Measurements from ENCODE around the gene GTF2A1L.

Gene GTF2A1L

DNA sequence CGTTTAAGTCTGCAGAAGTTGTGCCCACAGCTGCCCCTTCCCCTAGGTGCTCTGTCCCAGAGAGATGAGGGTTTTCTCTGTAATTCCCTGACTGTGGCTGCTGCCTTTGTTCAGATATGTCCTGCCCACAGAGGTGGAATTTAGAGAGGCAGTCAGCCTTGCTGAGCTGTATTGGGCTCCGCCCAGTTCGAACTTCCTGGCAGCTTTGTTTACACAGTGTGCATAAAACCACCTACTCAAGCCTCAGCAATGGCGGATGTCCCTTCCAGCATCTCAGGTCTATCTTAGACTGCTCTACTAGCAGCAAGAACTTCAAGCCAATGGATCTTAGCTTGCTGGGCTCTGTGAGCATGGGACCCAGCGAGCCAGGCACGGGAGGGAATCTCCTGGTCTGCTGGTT is 89.8 kb downstream of the GTF2A1L start:
- DNase-seq (ENCODE audit: low read depth): no peak

DNA sequence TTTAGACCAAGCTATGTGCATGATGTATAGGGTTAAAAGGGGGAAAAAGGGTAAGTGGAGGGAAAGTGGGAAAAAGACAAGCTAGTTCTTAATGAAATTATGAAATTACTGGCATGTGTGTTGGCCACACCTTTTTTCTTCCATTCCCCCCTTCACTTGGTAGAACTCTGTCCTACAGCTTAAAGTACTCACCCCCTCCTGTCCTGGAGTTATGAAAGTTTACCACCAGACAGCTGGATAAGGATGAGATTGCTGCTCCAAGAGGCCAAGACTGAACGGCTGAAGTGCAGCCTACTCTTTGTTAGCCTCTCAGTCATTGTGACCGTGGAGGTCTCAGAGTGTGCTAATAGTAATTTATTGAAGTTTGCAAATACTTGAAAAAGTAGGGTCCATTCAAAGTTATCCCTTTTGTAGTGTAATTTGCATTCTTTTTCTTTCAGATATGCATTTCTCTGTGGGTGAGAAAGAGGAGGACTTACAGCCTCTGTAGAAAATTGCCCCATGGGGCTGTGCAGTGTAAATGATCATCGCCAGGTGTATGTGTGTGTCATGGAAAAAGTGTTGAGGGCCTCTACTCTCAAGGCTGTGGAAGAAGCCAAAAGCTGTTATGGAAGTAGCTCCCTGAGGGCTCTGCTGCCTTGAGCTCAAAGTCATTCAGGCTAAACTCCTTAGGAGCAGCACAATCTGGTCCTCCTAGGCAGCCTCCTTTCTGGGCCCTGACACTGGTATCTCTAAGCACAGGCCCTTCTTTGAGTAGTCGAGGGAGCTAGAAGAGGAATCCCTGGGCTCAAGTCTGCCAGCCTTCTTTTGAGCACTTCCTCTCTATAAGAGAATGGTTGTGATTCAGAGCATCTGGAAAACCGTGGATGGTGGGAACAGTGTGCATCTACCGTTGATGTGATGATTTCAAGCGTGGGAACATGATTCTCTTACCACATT is 91.7 kb downstream of the GTF2A1L start:
- DNase-seq (ENCODE audit: low read depth): no peak

DNA sequence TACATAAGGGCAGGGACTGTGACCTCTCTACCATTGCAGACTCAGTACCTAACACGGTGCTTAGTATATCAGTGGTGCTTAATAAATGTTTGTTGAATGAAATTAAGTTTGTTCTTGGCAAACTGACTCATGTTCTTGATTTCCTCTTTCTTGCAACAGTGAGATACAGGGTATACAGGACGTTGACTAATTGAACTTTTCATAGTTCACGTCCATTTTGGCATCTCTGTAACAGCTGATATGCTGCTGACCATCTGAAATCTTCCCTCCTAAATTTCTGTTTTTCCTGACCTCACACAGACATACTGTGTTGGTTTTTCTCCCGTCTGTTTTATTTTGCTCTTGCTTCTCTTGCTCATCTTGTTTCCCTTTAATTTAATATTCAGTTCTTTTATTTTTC is 93.7 kb downstream of the GTF2A1L start:
- DNase-seq (ENCODE audit: low read depth): no peak

DNA sequence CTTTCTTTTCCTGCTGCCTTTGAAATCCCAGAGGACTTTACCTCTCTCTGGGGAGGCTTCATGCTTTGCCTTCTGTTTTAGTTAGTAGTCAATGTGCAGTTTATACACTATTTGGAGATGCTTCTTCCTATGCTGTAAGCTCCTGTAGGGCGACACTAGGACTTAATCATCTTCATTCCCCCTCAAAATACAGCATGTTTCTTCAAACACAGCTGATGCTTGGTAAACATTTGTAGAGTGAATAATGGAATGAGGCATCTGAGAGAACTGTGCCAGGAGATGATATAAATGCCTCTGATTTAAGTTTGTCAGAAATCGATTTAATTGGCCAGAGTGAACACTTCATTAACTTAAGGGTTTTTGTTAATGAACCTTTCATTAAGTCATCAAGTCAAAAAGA is 94.5 kb downstream of the GTF2A1L start:
- no peak for DNase-seq (ENCODE audit: low read depth)

DNA sequence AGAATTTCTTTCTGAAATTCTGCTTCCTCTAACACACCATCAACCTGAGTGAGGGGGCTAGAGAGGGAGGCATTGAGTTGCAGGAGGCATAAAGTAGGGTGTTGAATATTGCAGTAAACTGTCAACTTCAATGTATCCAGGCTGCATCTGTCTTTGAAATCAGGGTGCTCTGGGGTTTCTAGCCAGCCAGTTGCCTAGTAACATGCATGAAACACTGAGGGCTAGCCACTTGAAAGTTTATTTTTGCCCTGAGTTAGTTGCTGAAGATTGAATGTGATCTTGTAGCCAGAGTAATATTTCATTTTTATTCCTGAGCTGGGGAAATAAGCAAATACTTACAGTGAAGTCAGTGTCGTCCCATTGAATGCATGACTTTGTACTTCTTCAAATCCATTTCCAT is 96.0 kb downstream of the GTF2A1L start:
- no peak for DNase-seq (ENCODE audit: low read depth)

DNA sequence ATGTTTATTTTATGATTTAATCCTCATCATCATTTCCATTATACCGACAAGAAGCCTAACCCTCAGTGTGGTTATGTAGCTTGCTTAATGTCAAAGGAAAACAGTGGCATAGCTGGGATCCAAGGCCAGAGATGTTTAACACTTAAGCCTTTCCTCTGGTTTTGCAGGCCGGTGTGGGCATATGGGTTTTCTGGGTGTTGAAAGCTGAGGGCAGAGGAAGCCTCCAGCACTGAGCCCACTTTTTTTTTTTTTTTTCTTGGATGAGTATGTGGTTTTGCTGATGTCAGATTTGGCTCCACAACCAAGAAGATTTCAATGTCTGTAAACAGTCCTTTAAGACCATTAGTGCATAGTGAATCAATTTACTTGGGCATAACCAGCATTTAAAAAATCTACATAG is 96.6 kb downstream of the GTF2A1L start:
- no peak for DNase-seq (ENCODE audit: low read depth)

DNA sequence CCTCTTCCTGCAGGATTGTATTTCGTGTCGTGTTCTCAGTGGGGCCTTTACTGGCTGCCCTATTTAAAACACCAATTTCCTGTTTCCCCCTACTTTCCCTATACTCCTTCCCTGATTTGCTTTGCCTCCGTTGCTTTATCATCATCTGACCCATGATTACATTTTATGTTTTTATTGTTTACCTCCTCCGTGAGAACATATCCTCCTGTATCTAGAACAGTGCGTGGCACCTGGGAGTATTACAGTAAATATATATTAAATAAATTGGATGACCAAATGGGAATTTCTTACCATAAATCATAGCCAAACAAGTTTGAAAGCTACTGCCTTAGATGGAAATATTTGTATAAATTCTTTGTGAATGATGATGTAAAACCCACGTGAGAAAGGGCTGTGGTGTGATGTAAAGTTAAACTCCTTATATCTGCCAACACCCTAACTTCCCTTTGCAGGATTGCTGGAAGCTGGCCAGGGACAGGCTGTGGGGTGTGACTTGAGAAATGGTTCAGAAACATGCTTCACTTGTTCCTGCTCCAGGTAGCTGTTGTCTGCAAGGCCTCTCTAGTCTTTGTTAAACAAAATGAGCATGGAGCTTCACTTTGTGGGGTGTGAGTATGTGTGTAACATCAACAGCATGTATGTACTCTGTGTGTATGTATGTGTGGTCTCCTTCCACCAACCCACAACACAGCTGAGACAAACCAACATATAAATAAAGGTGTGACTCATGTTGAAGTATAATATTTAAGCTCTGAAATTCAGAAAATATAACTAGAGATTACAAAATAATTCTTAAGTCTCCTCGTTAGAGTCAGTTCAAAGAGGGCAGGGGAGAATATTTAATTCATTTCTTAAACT is 97.6 kb downstream of the GTF2A1L start:
- DNase-seq (ENCODE audit: low read depth): no peak

DNA sequence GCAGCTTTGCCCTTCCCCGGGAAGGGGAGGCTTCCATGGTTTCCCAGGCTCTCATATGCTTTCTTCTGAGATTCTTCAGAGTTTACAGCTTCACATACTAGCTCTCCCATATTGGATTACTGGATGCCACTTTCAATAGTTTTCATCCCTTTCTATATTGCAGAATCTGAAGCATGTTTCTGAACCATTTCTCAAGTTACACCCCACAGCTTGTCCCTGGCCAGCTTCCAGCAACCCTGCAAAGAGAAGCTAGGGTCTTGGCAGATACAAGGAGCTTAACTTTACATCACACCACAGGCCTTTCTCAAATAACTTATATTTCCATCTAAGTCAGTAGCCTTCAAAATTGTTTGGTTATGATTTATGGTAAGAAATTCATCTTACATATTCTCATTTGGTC is 98.3 kb downstream of the GTF2A1L start:
- no peak for DNase-seq (ENCODE audit: low read depth)

DNA sequence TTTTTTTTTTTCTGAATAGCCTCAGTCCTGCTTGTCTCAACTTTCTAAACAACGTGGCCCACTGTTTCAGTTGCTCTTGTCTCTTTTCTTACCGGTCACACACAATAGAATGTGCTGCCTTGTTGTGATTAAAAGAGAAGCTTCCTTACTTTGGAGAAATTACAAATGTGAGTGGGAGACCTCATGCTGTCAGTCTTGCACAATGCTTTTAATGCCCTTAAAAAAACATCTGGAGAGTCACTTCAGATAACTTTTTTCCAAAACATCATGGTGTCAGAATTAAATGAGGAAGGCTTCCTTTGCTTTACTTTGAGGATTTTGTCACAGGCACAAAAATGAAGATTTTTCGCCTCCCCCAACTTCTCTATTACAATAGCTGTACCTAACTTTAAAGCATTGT is 100.2 kb downstream of the GTF2A1L start:
- no peak for DNase-seq (ENCODE audit: low read depth)

DNA sequence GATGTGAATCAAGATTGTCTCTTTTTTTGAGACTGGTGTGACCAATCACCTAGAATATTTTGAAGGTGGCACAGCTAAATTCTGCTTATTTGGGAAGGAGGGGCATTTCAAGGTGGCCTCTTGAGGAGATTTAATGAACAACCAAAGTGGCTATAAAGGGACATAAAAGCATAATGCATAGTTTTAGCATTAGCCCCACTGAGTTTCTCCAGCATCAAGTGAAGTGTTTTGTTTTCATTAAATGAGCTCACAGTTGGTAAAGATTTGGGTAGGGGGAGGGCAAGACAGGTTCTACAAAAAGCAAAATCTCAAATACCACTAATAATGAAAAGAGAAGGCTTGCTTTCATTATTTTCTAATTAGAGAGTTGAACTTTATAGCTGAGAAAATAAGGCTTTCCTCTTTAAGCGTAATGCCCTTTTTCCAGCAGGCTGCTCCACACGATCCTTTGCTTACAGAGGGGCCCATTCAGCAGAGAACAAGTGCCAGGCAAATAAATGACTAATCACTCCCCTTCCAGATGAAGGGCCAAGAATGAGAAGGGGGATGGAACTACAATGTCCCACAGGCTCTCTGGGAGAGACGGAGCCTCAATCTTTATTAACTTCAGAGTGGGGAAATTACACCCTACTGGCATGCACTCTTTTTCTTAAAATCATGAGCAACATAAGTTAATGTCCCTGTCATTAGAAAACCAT is 102.0 kb downstream of the GTF2A1L start:
- DNase-seq (ENCODE audit: low read depth): no peak

DNA sequence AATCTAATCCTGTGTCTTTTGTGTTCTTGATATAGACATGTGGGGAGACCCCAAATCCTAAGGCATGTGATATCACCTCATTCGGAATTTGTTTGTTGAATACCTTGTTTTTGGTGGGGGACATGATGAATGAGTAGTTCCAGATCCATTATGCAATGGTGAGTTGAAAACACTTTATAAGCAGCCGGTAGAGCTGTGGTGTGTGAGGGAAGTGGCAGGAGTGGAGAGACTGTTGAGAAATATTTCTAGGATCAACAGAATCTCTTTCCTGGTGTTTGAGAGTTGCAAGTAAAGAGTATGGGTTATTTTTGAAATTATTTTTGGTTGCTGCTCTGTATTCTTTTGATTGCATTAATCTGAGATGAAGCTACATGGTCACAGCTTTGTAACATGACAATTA is 103.5 kb downstream of the GTF2A1L start:
- no peak for DNase-seq (ENCODE audit: low read depth)

DNA sequence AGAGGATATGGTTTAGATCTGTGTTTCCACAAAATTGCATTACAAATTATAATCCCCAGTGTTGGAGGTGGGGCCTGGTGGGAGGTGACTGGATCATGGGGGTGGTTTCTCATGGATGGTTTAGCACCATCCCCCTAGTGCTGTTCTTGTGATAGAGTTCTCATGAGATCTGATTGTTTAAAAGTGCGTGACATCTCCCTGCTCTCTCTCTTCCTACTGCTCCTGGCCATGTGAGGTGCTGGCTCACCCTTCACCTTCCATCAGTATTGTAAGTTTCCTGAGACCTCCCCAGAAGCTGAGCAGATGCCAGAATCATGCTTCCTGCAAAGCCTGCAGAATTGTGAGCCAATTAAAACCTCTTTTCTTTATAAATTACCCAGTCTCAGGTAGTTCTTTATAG is 104.7 kb downstream of the GTF2A1L start:
- no peak for DNase-seq (ENCODE audit: low read depth)

DNA sequence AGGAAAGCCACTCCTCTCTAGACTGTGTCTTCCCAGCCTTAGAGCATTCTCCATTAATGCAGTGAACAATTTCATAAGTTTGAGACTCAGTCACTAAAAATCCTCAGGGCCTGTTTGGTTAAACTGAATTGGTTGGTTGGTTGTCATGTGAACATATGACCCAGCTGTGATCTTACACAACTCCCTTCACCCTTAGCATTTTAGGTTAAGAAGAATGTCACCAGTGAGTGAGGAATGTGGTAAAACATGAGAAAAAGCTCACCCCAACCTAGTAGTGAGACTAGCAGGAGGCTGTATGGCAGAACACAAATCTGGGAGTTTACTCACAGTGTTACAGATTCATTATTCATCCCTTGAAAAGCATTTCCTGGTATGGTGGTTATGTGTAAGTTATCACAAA is 105.5 kb downstream of the GTF2A1L start:
- peak; percentile 59 for DNase-seq (ENCODE audit: low read depth)

DNA sequence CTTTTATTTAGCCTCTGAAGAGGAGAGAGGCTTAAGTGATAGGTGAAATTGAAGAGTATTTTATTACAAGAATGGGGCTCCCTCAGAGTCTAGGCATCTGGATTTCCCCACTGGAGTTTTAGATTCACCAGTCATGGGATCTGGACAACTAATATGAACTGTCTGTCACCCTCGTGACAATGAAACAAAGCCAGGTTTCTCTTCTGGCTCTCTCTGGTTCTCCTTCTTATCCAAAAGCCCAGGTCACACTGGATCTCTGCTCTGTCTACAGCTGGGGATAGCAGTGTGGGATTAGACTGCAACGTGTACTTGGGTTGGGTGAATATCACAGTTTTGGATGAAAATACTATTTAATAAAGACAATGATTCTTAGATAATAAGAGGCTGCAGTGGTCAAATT is 106.6 kb downstream of the GTF2A1L start:
- no peak for DNase-seq (ENCODE audit: low read depth)

DNA sequence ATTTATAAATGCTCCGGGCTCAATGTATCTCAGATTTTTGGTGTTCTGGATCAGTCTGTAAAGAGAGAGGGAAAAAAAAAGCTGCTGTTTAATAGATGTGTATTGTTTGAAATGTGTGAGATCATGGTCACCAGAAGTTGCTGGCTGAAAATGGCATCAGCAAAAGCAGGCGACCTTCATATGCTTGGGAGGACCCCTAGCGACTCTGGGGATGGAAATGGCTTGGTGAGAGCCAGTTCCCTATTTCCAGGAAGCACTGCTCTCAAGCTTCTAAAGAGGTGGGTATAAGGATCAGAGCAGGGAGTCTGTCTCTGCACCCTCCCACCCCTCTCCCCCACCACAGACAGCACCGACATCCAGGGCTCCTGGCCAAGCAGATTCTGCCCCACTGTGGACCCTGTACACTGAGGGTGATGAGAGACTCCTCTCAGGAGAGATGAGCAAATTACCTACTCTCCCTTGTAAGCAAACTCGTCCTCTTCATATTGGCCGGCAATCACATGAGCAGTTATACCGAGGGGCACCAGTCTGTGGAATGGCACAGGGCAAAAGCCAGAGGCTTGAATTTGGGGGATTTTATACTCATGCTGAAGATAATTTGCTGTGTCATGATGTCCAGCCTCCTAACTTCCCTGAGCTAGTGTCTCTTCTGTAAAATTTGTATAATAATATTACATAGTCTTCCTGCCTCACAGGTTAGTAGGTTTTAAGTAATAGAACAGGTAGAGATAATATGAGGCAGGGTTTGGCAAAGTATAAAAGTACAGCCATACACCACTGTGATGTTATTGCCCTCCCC is 108.2 kb downstream of the GTF2A1L start:
- DNase-seq (ENCODE audit: low read depth): no peak

DNA sequence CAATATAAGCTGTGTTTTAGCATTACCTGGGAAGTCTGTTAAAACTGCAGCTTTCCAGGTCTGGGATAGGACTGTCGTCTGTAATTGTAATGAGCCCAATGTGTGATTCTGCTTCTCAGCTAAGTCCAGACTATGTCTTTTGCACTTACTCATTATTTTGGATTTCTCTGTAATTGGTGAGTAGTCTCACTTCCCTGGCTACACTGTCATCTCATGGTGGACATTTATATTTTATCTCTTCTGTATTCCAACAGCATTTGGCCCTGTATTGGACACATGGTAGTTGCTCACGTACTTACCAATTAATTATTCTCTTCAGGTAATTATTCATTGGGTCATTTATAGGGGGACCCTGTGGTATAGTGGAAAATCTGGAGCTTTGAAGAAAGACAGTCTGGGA is 109.9 kb downstream of the GTF2A1L start:
- no peak for DNase-seq (ENCODE audit: low read depth)

DNA sequence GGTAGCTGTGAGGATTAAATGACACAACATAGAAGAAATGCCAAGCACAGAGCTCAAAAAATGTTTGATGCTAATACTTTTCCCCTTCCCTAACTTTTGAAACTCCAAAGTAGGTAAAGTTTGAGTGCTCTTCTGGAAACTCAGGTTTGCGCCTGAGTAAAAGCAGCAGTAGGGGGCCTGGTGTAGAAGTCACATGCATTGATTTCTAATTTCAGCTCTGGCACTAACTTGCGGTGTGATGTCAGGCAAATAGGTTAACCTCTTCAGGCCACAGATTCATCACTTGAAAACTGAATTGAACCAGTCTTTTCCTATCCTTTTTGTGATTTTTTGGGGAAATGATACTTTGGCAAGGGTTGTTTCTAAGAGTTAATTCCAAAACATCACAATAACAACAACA is 110.6 kb downstream of the GTF2A1L start:
- no peak for DNase-seq (ENCODE audit: low read depth)

DNA sequence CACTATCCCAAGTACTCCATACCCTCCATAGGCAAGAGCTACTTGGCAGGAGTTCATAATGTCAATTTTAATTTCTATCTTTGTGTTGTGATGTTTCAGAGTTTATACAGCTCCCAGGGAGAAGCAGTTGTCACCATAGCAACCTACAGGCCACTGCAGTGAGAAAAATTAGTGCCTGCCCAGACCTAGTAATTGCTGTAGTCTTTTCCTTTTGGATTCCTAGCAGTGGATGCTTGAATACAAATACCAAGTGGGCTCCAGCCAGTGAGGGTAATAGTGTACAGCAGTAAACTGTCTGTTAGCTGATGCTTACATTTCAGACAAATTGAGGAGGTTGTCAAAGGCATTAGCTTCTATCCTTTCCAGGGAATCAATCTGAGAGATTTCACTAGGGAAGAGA is 111.2 kb downstream of the GTF2A1L start:
- DNase-seq (ENCODE audit: low read depth): no peak
